Tibial artery (tissue), 4 donors: ENCODE results near the gene MAP4K2.

Experiments used
- DNase-seq, 2 donors: peaks; one replicate each; pipeline ENCODE4 v3.0.0-alpha.2; 2019
- H3K27ac ChIP-seq, 2 donors: fragments of 200-600 bp; sonication (generic) in 1 of 2; 1 replicate in 1 of 2; 2 replicates in 1 of 2; pipeline ENCODE4 v1.5.1; 2018 to 2019; ENCODE audit warnings: mild to moderate bottlenecking in 1 of 2
- H3K27me3 ChIP-seq, 2 donors: fragments of 200-600 bp; sonication (generic) in 1 of 2; one replicate each; pipeline versions ENCODE4 v1.5.1 to v1.6.0; 2016 to 2019
- H3K36me3 ChIP-seq, 3 donors: fragments of 200-600 bp; sonication (generic) in 2 of 3; one replicate each; pipeline ENCODE4 v1.5.1; 2016 to 2019; ENCODE audit warnings: mild to moderate bottlenecking in 2 of 3
- H3K4me1 ChIP-seq, 4 donors: fragments of 200-600 bp; sonication (generic) in 2 of 4; 1 replicate in 3 of 4; 2 replicates in 1 of 4; pipeline ENCODE4 v1.5.1; 2016 to 2019
- H3K4me3 ChIP-seq, 2 donors: fragments of 200-600 bp; sonication (generic) in 1 of 2; 1 replicate in 1 of 2; 2 replicates in 1 of 2; pipeline ENCODE4 v1.5.1; 2018 to 2019; ENCODE audit warnings: mild to moderate bottlenecking in 2 of 2
- H3K9me3 ChIP-seq, 3 donors: fragments of 200-600 bp; sonication (generic) in 1 of 3; one replicate each; pipeline ENCODE4 v1.5.1; 2016 to 2019
- CTCF ChIP-seq, 2 experiments: fragments of 200-600 bp in 1 of 2; fragments of 450-650 bp in 1 of 2; IDR thresholded peaks; one replicate each; pipeline ENCODE4 v1.5.1; 2017 to 2019; ENCODE audit warnings: antibody characterized with exemption in 2 of 2, mild to moderate bottlenecking in 1 of 2, moderate library complexity in 1 of 2
- intact Hi-C: fragments of 100-400 bp; cut with DNase I; formaldehyde crosslinking; loops from one replicate; pipeline ENCODE4 v1.15.0; 2023; ENCODE audit warnings: low total_unique reads

The MAP4K2 gene

GRCh38 chr11:64841592-64842365, 38.8 kb upstream of the MAP4K2 start:
- intact Hi-C loops, result no loop called here
- H3K4me1 ChIP-seq, result peaks cover 0 to 14% (median 9%) of the 10 kb centered on the region in 4 donors
- H3K4me3 ChIP-seq, result no peak overlapping the region
- DNase-seq, result no peak
- TF ChIP-seq CTCF (IDR thresholded peaks at IDR 0.05), result no peak
- H3K27ac ChIP-seq, result no peak overlapping the region
- H3K27me3 ChIP-seq, result peaks cover 0 to 5% of the 10 kb centered on the region in 2 donors
- no peaks in the 10 kb centered on the region for H3K9me3 ChIP-seq
- peaks cover 0 to 29% (median 0%) of the 10 kb centered on the region in 3 donors for H3K36me3 ChIP-seq

- Histone ChIP-seq H3K36me3 (peaks cover 0 to 29% (median 0%) of the 10 kb centered on the region in 3 donors), H3K4me3 (no peak overlapping the region), H3K4me1 (peaks cover 0 to 21% (median 9%) of the 10 kb centered on the region in 4 donors), H3K9me3 (no peaks in the 10 kb centered on the region), H3K27ac (no peak overlapping the region), H3K27me3 (peaks cover 0 to 5% of the 10 kb centered on the region in 2 donors)
- no peak for DNase-seq
- intact Hi-C loops, result no loop called here
- no peak for TF ChIP-seq CTCF (IDR thresholded peaks at IDR 0.05)
These were observed 37.1 kb upstream of the MAP4K2 start for GRCh38 chr11:64839887-64840782.

- Histone ChIP-seq H3K27ac (no peak overlapping the region), H3K27me3 (no peaks in the 10 kb centered on the region), H3K9me3 (no peaks in the 10 kb centered on the region), H3K36me3 (peaks cover 0 to 34% (median 0%) of the 10 kb centered on the region in 3 donors), H3K4me1 (peaks cover 0 to 16% (median 2%) of the 10 kb centered on the region in 4 donors), H3K4me3 (no peak overlapping the region)
- no peak for DNase-seq
- intact Hi-C loops, result no loop called here
- no peak for TF ChIP-seq CTCF (IDR thresholded peaks at IDR 0.05)
These were observed 36.3 kb upstream of the MAP4K2 start for GRCh38 chr11:64839335-64839734.

- Histone ChIP-seq H3K27ac (no peak overlapping the region), H3K36me3 (peaks cover 0 to 39% (median 0%) of the 10 kb centered on the region in 3 donors), H3K9me3 (no peaks in the 10 kb centered on the region), H3K4me3 (no peak overlapping the region), H3K4me1 (peaks cover 0 to 13% (median 0%) of the 10 kb centered on the region in 4 donors), H3K27me3 (no peaks in the 10 kb centered on the region)
- intact Hi-C loops, result no loop called here
- TF ChIP-seq CTCF (IDR thresholded peaks at IDR 0.05), result no peak
- DNase-seq, result no peak
These were observed 35.8 kb upstream of the MAP4K2 start for GRCh38 chr11:64838600-64839334.

GRCh38 chr11:64837887-64838351, 34.9 kb upstream of the MAP4K2 start:
- TF ChIP-seq CTCF (IDR thresholded peaks at IDR 0.05), result no peak
- DNase-seq, result no peak
- H3K36me3 ChIP-seq, result peaks cover 0 to 48% (median 0%) of the 10 kb centered on the region in 3 donors
- intact Hi-C loops, result no loop called here
- H3K9me3 ChIP-seq, result no peaks in the 10 kb centered on the region
- H3K4me1 ChIP-seq, result peaks cover 0 to 13% (median 0%) of the 10 kb centered on the region in 4 donors
- H3K27ac ChIP-seq, result no peak overlapping the region
- H3K4me3 ChIP-seq, result no peak overlapping the region
- no peaks in the 10 kb centered on the region for H3K27me3 ChIP-seq
